GM12892 (cell line): ENCODE results near the gene AGA.

ENCODE experiments used
- POLR2A ChIP-seq: IDR thresholded peaks from 2 replicates; pipeline ENCODE4 v1.6.1; 2011; ENCODE audit warnings: low read depth, low read length, control low read depth
- POLR2AphosphoS5 ChIP-seq: IDR thresholded peaks from 2 replicates; pipeline ENCODE4 v1.6.1; 2011; ENCODE audit warnings: low read depth, low read length, control low read depth
- TAF1 ChIP-seq: IDR thresholded peaks from 2 replicates; pipeline ENCODE4 v1.6.1; 2011; ENCODE audit warnings: low read depth, mild to moderate bottlenecking, control low read depth, low read length, borderline replicate concordance

DNA sequence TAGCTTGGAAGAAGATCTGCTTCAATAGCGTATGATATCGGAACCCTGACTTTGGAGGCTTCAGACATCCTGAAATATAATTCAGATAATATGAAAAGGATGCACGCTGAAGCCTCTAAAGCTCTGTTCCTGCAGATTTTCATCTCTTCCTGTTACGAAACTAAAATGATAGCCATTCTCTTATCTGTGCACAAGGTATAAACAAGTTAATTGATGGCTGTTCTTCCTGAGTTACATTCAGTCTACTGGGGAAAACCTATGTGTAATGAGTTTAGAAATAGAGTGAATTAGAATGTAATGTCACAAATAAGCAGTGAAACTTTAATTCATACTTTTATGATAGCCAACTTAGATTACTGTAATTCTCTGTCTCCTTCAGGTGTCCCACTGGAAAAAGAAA is 36.8 kb upstream of the AGA start:
- no peak for TF ChIP-seq TAF1
- no peak for TF ChIP-seq POLR2AphosphoS5
- TF ChIP-seq POLR2A: no peak
